ENCODE data around the gene C16orf96. TPM values are rescaled to one million over a fixed set of nuclear protein-coding genes. Genes with fewer than 3 reads are reported as not detected.

C16orf96 gene
- total RNA-seq, 1 experiment from 2014 or later, result 1.4 TPM

GRCh38 chr16:4636196-4636595 lies 80.1 kb downstream of the C16orf96 start:
- no peak overlapping the region for H3K9ac ChIP-seq (ENCODE audit: extremely low read depth, insufficient read length, low read length)
- Mint-ChIP-seq H3K27me3 (ENCODE audit: low read depth) (no peaks in the 10 kb centered on the region), H3K27ac (peak overlapping the region in 1 of 3 experiments; percentile 37; a peak in 2 of 7 replicates), H3K4me3 (no peak overlapping the region), H3K36me3 (ENCODE audit: insufficient read depth in 1 of 3, low read depth in 3 of 3) (peaks cover 4 to 21% (median 8%) of the 10 kb centered on the region in 3 experiments), H3K4me1 (peaks cover 7% of the 10 kb centered on the region in 2 experiments; a peak in 3 of 4 replicates), H3K9me3 (peaks cover 0 to 6% of the 10 kb centered on the region in 2 experiments; a peak in 3 of 5 replicates)
- H3K14ac ChIP-seq (ENCODE audit: insufficient read depth, low read length), result no peak overlapping the region
- H3K18ac ChIP-seq (ENCODE audit: insufficient read length, low read depth, low read length), result no peak overlapping the region
- TF ChIP-seq, protein P1, sequence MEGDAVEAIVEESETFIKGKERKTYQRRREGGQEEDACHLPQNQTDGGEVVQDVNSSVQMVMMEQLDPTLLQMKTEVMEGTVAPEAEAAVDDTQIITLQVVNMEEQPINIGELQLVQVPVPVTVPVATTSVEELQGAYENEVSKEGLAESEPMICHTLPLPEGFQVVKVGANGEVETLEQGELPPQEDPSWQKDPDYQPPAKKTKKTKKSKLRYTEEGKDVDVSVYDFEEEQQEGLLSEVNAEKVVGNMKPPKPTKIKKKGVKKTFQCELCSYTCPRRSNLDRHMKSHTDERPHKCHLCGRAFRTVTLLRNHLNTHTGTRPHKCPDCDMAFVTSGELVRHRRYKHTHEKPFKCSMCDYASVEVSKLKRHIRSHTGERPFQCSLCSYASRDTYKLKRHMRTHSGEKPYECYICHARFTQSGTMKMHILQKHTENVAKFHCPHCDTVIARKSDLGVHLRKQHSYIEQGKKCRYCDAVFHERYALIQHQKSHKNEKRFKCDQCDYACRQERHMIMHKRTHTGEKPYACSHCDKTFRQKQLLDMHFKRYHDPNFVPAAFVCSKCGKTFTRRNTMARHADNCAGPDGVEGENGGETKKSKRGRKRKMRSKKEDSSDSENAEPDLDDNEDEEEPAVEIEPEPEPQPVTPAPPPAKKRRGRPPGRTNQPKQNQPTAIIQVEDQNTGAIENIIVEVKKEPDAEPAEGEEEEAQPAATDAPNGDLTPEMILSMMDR (conservative IDR thresholded peaks at IDR 0.05), result no peak
- no peak overlapping the region for H3T11ph ChIP-seq (ENCODE audit: low read length)
- no CpG with 5 or more reads among the region's 13 CpGs for WGBS (ENCODE audit: extremely low coverage, insufficient read length, low lambda C conversion rate)
- H2AK5ac ChIP-seq (ENCODE audit: insufficient read length, low read length), result no peak overlapping the region
- no peaks in the 10 kb centered on the region for H3K27me3 ChIP-seq (ENCODE audit: insufficient read depth, low read length)
- no peak overlapping the region for H3K56ac ChIP-seq (ENCODE audit: insufficient read length, low read depth, low read length)
- H2BK20ac ChIP-seq (ENCODE audit: low read depth, low read length, poor library complexity, severe bottlenecking), result no peak overlapping the region
- H2BK120ac ChIP-seq (ENCODE audit: low read depth, low read length, poor library complexity, severe bottlenecking), result no peak overlapping the region
- H4K5ac ChIP-seq (ENCODE audit: insufficient read length, low read depth, low read length), result no peak overlapping the region
- H4K20me1 ChIP-seq (ENCODE audit: control insufficient read depth, insufficient read depth, insufficient read length), result no peaks in the 10 kb centered on the region
- H3K4ac ChIP-seq (ENCODE audit: low read depth, low read length), result no peak overlapping the region
- no peak overlapping the region for H2BK12ac ChIP-seq (ENCODE audit: insufficient read length, low read depth, low read length)
- no peak overlapping the region for H4K8ac ChIP-seq (replicated peaks; ENCODE audit: insufficient read length, low read depth, low read length)
- H3K23ac ChIP-seq (ENCODE audit: insufficient read length, low read depth, low read length), result no peak overlapping the region
- H2BK15ac ChIP-seq (ENCODE audit: low read depth, low read length), result no peak overlapping the region
- H3K9me3 ChIP-seq (ENCODE audit: control insufficient read depth, low read depth, low read length), result no peaks in the 10 kb centered on the region
- H3K27ac ChIP-seq (ENCODE audit: insufficient read length, low read depth, low read length), result no peak overlapping the region
- H3K79me1 ChIP-seq (ENCODE audit: insufficient read depth, low read depth, low read length, poor library complexity, severe bottlenecking), result peaks cover 8% of the 10 kb centered on the region
- H3K4me1 ChIP-seq (ENCODE audit: insufficient read depth, low read length), result no peaks in the 10 kb centered on the region
- no peak overlapping the region for H3K4me2 ChIP-seq (ENCODE audit: insufficient read depth, insufficient read length, low read length)
- H2AFZ ChIP-seq (ENCODE audit: low read length), result no peak overlapping the region
- no peak for DNase-seq
- no peak overlapping the region for H2BK5ac ChIP-seq (ENCODE audit: insufficient read length, low read length)
- H3K23me2 ChIP-seq (ENCODE audit: insufficient read length, low read depth, low read length, poor library complexity, severe bottlenecking), result no peaks in the 10 kb centered on the region
- H3K79me2 ChIP-seq (ENCODE audit: insufficient read depth, low read length), result peaks cover 2% of the 10 kb centered on the region; the same call in 1 of the 2 replicates
- H4K91ac ChIP-seq (ENCODE audit: insufficient read length, low read depth, low read length), result no peak overlapping the region
